ENCODE measurements around the gene GSTT2.
"Not testable (repeated sequence)": the region's sequence is repeated elsewhere in the genome, so short reads cannot be mapped to it uniquely, and the experiment has no call there.

- not testable (repeated sequence) for TF ChIP-seq CTCF, POLR2A (IDR thresholded peaks at IDR 0.05)
Observed at GRCh38 chr22:23953485-23953884, 26.4 kb upstream of the GSTT2 start.

All from right lobe of liver (tissue), 4 donors.